GM21717 (cell line): ENCODE measurements around the gene ASS1.

Experiments used
- ATAC-seq: cut with Tn5 transposase; IDR thresholded peaks from one replicate; pipeline ENCODE4 v1.9.1; 2021; ENCODE audit warnings: mild to moderate bottlenecking, moderate library complexity; ENCODE audit not compliant: unreplicated experiment

The ASS1 gene

DNA sequence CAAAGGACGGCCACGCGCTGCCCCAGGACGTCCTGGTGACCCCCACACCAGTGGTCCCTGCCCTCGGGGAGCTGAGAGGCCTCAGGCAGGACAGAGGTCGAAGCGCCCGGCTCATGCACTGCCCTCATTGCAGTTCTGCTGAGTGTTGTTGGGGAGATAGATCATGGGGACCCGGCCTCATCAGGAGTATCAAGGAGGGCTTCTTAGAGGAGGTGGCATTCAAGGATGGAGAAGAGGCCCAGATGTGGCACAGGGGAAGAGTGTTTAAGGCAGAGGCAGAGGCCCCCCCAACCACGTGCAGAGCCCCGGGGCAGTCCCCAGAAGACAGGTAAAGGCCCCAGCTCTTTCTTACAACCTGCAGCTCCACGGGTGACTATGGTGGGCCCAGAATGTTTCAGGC lies 26.2 kb downstream of the ASS1 start:
- ATAC-seq, result no peak

DNA sequence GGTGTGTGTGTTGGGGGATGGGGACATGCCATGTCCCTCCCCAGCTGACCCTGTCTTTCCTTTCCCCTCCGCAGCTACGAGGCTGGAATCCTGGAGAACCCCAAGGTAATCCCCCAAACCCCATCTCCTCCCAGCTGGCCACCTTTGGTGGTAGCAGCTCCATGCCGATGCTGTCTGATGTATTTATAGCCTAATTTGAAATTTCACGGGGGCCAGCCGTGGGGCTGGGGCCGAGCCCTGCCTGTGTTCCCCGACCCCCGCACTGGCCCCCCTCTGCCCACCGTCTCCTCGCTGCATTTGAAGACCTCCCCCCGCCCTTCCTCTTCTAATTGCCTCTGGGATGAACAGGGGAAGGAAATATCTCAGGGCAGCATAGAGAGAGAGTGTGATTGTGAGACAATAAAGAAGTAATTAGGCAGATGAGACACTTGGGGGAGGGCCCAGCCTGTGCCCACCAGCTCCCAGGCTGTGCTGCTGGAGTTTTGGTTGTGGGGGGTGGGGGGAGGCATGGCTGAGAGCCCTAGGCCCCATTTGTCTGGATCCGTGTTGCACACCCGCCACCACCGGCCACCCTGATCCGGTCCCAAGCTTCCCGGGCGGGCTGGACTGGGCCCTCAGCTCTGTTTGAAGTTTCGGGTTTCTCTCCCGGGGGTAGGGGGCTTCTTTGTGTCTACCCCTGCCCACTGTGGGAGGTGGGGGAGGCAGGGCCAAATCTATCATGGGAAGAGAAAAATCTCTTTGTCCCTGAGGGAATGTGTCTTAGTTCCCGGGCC lies 26.8 kb downstream of the ASS1 start:
- no peak for ATAC-seq

DNA sequence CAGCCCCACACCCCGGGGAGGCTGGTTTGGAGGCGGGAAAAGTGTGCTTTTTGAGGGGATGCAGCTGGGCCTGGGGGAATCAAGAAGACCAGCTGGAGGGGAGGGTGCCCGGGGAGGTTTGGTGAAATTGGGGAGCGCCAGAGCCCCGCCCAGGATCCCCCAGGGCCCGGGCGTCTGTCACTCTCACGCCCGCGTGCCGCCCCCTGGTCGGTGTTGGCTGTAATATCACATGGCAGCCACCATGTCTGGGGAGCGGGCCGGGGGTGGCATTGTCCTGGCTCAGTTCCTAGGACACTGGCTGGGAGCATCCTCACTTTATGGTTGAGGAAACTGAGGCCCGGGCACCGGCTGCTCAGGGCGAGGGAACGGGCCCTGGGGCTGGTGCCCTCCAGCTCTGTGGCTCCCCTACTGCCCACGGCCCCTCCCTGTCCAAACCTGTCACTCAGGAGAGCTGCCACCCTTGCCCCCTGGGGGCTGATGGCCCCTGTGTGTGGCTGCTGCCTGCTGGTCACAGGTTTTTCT lies 27.5 kb downstream of the ASS1 start:
- ATAC-seq, result no peak

- no peak for ATAC-seq
These were observed 28.2 kb downstream of the ASS1 start for GRCh38 chr9:130473009-130473408.

DNA sequence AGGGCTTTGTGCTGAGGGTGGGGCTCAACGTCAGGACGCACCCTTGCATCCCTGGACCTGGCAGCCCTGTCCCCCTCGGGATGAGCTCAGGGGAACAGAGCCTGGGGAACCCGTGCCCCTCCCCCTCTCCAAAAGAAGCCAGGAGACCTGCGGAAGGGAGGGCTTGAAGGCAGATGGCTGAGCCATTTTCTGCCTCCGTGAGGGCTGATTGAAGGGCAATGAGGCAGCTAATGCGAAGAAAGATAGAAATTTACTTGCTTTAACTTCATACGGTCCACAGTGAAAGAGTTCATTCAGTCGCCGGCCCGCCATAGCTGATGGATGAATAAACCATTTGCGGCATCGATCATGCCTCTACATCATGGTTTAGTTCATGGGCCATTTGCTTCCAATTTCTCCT lies 28.8 kb downstream of the ASS1 start:
- no peak for ATAC-seq

- ATAC-seq, result no peak
These were observed 29.3 kb downstream of the ASS1 start for GRCh38 chr9:130474106-130474505.

DNA sequence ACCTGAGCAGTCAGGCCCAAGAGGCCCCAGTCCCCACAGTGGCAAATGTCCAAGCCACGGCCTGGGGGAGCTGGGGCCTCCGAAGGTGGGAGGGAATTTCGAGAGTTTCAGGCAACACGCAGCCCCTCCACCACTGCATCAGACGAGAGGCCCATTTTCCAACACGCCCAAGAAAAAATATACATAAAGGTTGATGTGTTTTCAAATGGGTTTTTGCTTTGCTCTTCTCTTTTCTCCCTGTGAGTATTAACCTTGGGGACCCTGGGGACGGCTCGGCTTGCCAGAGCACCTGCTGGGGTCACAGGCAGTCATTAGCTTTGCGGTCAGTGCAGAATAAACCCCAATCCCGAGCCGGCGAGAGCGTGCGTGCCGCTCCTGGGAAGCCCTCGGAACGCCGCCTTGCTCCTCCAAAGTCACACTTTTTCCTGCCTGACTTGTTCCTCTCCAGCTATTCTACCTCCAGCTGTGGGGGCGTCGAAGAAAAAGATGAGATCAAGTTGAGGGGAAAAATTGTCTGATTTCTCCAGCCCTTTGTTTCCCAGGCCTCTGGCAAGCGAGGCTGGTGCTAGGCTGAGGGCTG lies 31.5 kb downstream of the ASS1 start:
- no peak for ATAC-seq

GRCh38 chr9:130477564-130477963 lies 32.8 kb downstream of the ASS1 start:
- no peak for ATAC-seq

GRCh38 chr9:130478152-130478551 lies 33.4 kb downstream of the ASS1 start:
- ATAC-seq, result no peak

GRCh38 chr9:130478736-130479575 lies 34.2 kb downstream of the ASS1 start:
- ATAC-seq, result no peak

- no peak for ATAC-seq
These were observed 34.8 kb downstream of the ASS1 start for GRCh38 chr9:130479587-130479986.

DNA sequence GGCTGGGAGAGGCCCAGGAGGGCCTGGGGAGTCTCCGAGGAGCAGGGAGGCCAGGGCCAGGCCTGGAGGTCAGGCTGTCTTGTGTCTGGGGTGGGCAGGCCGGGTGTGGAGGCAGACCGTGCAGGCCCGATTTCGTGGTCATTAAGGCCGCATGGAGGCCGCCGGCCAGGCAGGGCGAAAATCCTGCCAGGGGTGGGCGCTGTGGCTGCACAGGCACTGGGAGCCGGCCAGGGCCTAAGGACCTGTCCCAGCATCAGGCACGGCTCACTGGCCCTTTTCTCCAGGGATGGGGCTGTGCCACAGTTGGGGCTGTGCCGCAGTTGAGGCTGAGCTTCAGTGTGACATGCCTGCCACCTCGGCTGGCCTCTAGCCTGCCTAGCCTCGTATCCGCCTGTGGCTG lies 35.9 kb downstream of the ASS1 start:
- ATAC-seq, result no peak

DNA sequence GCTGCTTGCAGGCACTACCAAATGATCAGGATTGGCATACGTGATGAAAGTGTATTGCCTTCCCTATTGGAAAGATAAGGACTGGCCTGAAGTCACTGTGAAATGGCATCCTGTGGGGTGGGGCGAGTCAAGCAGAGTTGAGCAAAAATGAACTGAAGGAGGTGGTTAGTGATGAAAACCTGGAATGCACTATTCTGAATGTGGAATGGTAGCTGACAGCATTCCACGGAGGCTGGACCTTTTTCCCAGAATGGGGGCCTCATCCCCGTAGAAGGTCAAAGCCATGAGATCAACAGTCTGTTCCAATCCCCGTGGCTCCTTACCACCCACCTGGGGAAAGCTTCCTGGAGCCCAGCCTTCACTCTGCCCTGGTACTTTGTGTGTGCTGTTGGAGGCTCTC lies 37.7 kb downstream of the ASS1 start:
- ATAC-seq, result no peak

DNA sequence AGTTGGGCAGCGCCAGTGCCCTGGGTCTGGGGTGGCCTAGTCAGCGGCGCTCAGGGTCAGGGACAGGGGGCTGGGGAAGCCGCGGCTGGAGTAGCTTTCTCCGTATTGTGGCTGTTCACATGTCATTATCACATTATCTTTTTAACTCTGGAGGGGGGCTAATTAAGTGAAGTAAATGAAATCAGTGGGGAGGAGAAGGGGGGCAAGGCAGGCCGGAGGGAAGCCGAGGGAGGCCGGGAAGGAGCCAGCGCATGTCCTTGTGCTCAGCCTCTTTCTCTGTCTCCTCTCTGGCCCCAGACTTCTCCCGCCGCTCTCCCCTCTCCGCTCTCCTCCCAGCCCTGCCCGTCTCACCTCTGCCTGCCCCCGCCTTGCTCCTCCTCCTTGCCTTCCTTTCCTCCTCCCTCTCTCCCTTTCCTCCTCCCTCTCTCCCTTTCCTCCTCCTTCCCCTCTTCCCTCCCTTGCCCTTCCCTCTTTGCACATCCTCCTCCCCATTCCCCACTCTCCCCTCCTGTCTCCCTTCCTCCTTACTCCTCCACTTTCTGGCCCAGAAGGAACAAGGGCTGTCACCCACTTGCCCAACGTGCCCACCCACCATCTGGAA lies 38.7 kb downstream of the ASS1 start:
- no peak for ATAC-seq

DNA sequence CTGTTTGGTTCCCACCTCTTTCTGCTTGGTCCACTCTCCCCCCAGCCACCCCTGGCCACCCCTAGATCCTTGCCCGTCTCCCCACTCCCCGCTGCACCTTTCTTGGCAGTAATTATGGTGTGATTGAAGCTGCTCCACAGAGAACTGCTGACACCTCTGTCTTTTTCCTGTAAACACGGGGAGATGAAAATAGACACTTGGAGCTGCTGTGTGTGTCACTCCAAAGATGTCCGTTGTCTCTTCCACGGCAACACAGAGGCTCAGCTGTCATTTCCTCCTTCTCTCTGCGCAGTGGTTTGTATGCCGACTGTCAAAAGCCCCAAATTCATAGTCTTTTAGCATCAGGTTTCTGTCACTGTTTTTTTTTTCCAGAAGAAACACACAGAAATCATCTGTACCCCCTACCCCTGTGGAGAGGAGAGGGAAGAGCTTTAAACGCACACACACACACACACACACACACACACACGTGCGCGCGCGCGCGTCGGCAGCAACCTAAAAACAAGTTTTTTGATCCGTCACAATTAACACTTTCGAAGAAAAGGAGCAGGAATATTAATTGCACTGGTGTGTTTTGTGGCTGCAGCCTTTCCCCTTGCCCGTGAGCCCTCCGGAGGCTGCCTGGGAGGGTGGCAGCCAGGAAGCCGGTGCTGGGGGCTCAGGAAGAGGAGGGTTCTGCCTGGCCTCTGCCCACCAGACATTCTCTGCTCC lies 39.8 kb downstream of the ASS1 start:
- ATAC-seq, result no peak

GRCh38 chr9:130486103-130486502 lies 41.3 kb downstream of the ASS1 start:
- no peak for ATAC-seq

GRCh38 chr9:130487500-130487899 lies 42.7 kb downstream of the ASS1 start:
- no peak for ATAC-seq

GRCh38 chr9:130488621-130489330 lies 44.0 kb downstream of the ASS1 start:
- ATAC-seq, result no peak

GRCh38 chr9:130490981-130491380 lies 46.2 kb downstream of the ASS1 start:
- no peak for ATAC-seq
